Measurements from ENCODE around the gene LY6G6F. TPM values are rescaled to one million over a fixed set of nuclear protein-coding genes. Genes with fewer than 3 reads are reported as not detected.

LY6G6F gene
- total RNA-seq, 2 donors from 2014 or later: not detected

GRCh38 chr6:31727034-31727716 lies 20.5 kb downstream of the LY6G6F start:
- peak overlapping the region; percentile 40 to 98 for H3K27ac ChIP-seq
- H3K27me3 ChIP-seq (replicated peaks; ENCODE audit: insufficient read depth): no peaks in the 10 kb centered on the region
- TF ChIP-seq CTCF (IDR thresholded peaks at IDR 0.05): no peak
- ATAC-seq (ENCODE audit: insufficient number of reproducible peaks, low FRiP score, low read depth): no peak
- no peak overlapping the region for H3K4me3 ChIP-seq
- H3K36me3 ChIP-seq: peaks cover 40% of the 10 kb centered on the region
- no peaks in the 10 kb centered on the region for H3K9me3 ChIP-seq
- DNase-seq (ENCODE audit: low spot score): no peak
- H3K4me1 ChIP-seq (ENCODE audit: control insufficient read depth in 1 of 2, low read depth in 2 of 2): peaks cover 16 to 26% of the 10 kb centered on the region in 2 donors

GRCh38 chr6:31727717-31728671 lies 21.3 kb downstream of the LY6G6F start:
- ATAC-seq (ENCODE audit: insufficient number of reproducible peaks, low FRiP score, low read depth) (no peak), DNase-seq (ENCODE audit: low spot score) (no peak)
- Histone ChIP-seq H3K4me3 (peak overlapping the region; percentile 99), H3K4me1 (ENCODE audit: control insufficient read depth in 1 of 2, low read depth in 2 of 2) (peaks cover 16 to 26% of the 10 kb centered on the region in 2 donors), H3K27me3 (replicated peaks; ENCODE audit: insufficient read depth) (no peaks in the 10 kb centered on the region), H3K36me3 (peaks cover 47% of the 10 kb centered on the region), H3K27ac (peak overlapping the region; percentile 97 to 98), H3K9me3 (no peaks in the 10 kb centered on the region)
- no peak for TF ChIP-seq CTCF (IDR thresholded peaks at IDR 0.05)

- TF ChIP-seq CTCF (IDR thresholded peaks at IDR 0.05): peak; percentile 41
- ATAC-seq (ENCODE audit: insufficient number of reproducible peaks, low FRiP score, low read depth) (peak; percentile 16), DNase-seq (ENCODE audit: low spot score) (no peak)
- Histone ChIP-seq H3K27me3 (replicated peaks; ENCODE audit: insufficient read depth) (no peaks in the 10 kb centered on the region), H3K4me1 (ENCODE audit: control insufficient read depth in 1 of 2, low read depth in 2 of 2) (peaks cover 21 to 36% of the 10 kb centered on the region in 2 donors), H3K9me3 (no peaks in the 10 kb centered on the region), H3K27ac (peak within 1 kb of the TSS; percentile 97 to 98), H3K4me3 (peak within 1 kb of the TSS; percentile 99), H3K36me3 (peaks cover 56% of the 10 kb centered on the region)
Observed at GRCh38 chr6:31728767-31729514, 22.3 kb downstream of the LY6G6F start, which contains the start of gene DDAH2. TSS of gene DDAH2 (minus strand) at chr6:31729299. CDS start at chr6:31729161, 138 bp downstream.

GRCh38 chr6:31729515-31729978 lies 22.9 kb downstream of the LY6G6F start:
- peak overlapping the region; percentile 97 to 98 for H3K27ac ChIP-seq
- peaks cover 56% of the 10 kb centered on the region for H3K36me3 ChIP-seq
- no peaks in the 10 kb centered on the region for H3K27me3 ChIP-seq (replicated peaks; ENCODE audit: insufficient read depth)
- H3K4me1 ChIP-seq (ENCODE audit: control insufficient read depth in 1 of 2, low read depth in 2 of 2): peaks cover 26 to 42% of the 10 kb centered on the region in 2 donors
- peak; percentile 7 for TF ChIP-seq CTCF (IDR thresholded peaks at IDR 0.05)
- H3K4me3 ChIP-seq: peak overlapping the region; percentile 99
- no peaks in the 10 kb centered on the region for H3K9me3 ChIP-seq
- DNase-seq (ENCODE audit: low spot score) (peak; percentile 84), ATAC-seq (ENCODE audit: insufficient number of reproducible peaks, low FRiP score, low read depth) (peak; percentile 68)
